Mesenchymal stem cell (in vitro differentiated cells and primary cell): Measurements from ENCODE around the gene GYG2.
"Not testable (repeated sequence)": the region's sequence is repeated elsewhere in the genome, so short reads cannot be mapped to it uniquely, and the experiment has no call there.

Experiments
- DNase-seq: peaks from one replicate; pipeline ENCODE4 v3.0.0-alpha.2; 2013
- H2AFZ ChIP-seq: one replicate; pipeline ENCODE4 v1.6.1; 2013; ENCODE audit warnings: low read depth, mild to moderate bottlenecking, control low read depth, inconsistent platforms, low read length, moderate library complexity
- H2AK5ac ChIP-seq: 2 replicates; pipeline ENCODE4 v1.6.1; 2013; ENCODE audit warnings: low read length, moderate library complexity, mild to moderate bottlenecking, inconsistent platforms; ENCODE audit not compliant: severe bottlenecking
- H2BK120ac ChIP-seq: one replicate; pipeline ENCODE4 v1.6.1; 2013; ENCODE audit warnings: low read depth, mild to moderate bottlenecking, inconsistent platforms, low read length, moderate library complexity
- H2BK12ac ChIP-seq, 2 experiments: one replicate each; pipeline ENCODE4 v1.6.1; 2013; ENCODE audit warnings: inconsistent platforms in 2 of 2, low read length in 2 of 2, mild to moderate bottlenecking in 2 of 2, moderate library complexity in 2 of 2, control low read depth in 1 of 2
- H2BK15ac ChIP-seq: one replicate; pipeline ENCODE4 v1.6.1; 2013; ENCODE audit warnings: mild to moderate bottlenecking, low read depth, inconsistent platforms; ENCODE audit not compliant: poor library complexity, severe bottlenecking
- H2BK5ac ChIP-seq: 2 replicates; pipeline ENCODE4 v1.6.1; 2013; ENCODE audit warnings: low read depth, mild to moderate bottlenecking, low read length, control low read depth, inconsistent platforms; ENCODE audit not compliant: poor library complexity, severe bottlenecking
- H3K14ac ChIP-seq, 2 experiments: one replicate each; pipeline ENCODE4 v1.6.1; 2013; ENCODE audit warnings: inconsistent platforms in 2 of 2, low read length in 2 of 2, control low read depth in 1 of 2, mild to moderate bottlenecking in 1 of 2, moderate library complexity in 1 of 2
- H3K18ac ChIP-seq, 2 experiments: one replicate each; pipeline ENCODE4 v1.6.1; 2013; ENCODE audit warnings: inconsistent platforms in 2 of 2, low read length in 2 of 2, control low read depth in 1 of 2, low read depth in 1 of 2, mild to moderate bottlenecking in 1 of 2
- H3K23ac ChIP-seq, 2 experiments: one replicate each; pipeline ENCODE4 v1.6.1; 2013; ENCODE audit warnings: inconsistent platforms in 2 of 2, low read length in 2 of 2, mild to moderate bottlenecking in 2 of 2, moderate library complexity in 2 of 2, control low read depth in 1 of 2
- H3K27ac ChIP-seq: 2 replicates; pipeline ENCODE4 v1.5.1; 2013; ENCODE audit warnings: mild to moderate bottlenecking, moderate library complexity, low read length, control low read depth, inconsistent platforms; ENCODE audit not compliant: poor library complexity, severe bottlenecking
- H3K27me3 ChIP-seq, 2 experiments: 2 replicates each; pipeline versions ENCODE4 v1.6.1 to v1.7.0; 2013; ENCODE audit warnings: low read length in 2 of 2, mild to moderate bottlenecking in 2 of 2, moderate library complexity in 2 of 2, control low read depth in 1 of 2, inconsistent platforms in 1 of 2; ENCODE audit not compliant: control insufficient read depth in 1 of 2, insufficient read depth in 1 of 2
- H3K36me3 ChIP-seq, 2 experiments: 2 replicates each; pipeline versions ENCODE4 v1.6.1 to v1.7.0; 2013; ENCODE audit warnings: low read length in 2 of 2, control low read depth in 1 of 2, inconsistent platforms in 1 of 2, low read depth in 1 of 2, mild to moderate bottlenecking in 1 of 2; ENCODE audit not compliant: insufficient read depth in 2 of 2, control insufficient read depth in 1 of 2
- H3K4ac ChIP-seq, 2 experiments: one replicate each; pipeline ENCODE4 v1.6.1; 2013; ENCODE audit warnings: inconsistent platforms in 2 of 2, low read length in 2 of 2, mild to moderate bottlenecking in 2 of 2, moderate library complexity in 2 of 2, control low read depth in 1 of 2, low read depth in 1 of 2
- H3K4me1 ChIP-seq: 2 replicates; pipeline ENCODE4 v1.6.1; 2013; ENCODE audit warnings: low read depth, low read length, control low read depth; ENCODE audit not compliant: control insufficient read depth, insufficient read depth
- H3K4me2 ChIP-seq: 2 replicates; pipeline ENCODE4 v1.6.1; 2013; ENCODE audit warnings: low read length, mild to moderate bottlenecking, inconsistent platforms; ENCODE audit not compliant: poor library complexity, severe bottlenecking
- H3K4me3 ChIP-seq, 2 experiments: 2 replicates each; pipeline versions ENCODE4 v1.5.1 to v1.7.0; 2013; ENCODE audit warnings: low read length in 2 of 2, mild to moderate bottlenecking in 2 of 2, control low read depth in 1 of 2, low read depth in 1 of 2; ENCODE audit not compliant: insufficient read depth in 1 of 2
- H3K79me1 ChIP-seq: replicated peaks from 2 replicates; pipeline ENCODE4 v1.6.1; 2013; ENCODE audit warnings: mild to moderate bottlenecking, control low read depth, low read length, inconsistent platforms; ENCODE audit not compliant: poor library complexity, severe bottlenecking
- H3K9ac ChIP-seq: 2 replicates; pipeline ENCODE4 v1.7.0; 2013; ENCODE audit warnings: mild to moderate bottlenecking, low read length, moderate library complexity
- H3K9me3 ChIP-seq: 2 replicates; pipeline ENCODE4 v1.7.0; 2013; ENCODE audit warnings: mild to moderate bottlenecking, low read length; ENCODE audit not compliant: control insufficient read depth
- H4K8ac ChIP-seq: one replicate; pipeline ENCODE4 v1.6.1; 2013; ENCODE audit warnings: inconsistent platforms, mild to moderate bottlenecking, low read length, moderate library complexity
- H4K91ac ChIP-seq: one replicate; pipeline ENCODE4 v1.6.1; 2013; ENCODE audit warnings: mild to moderate bottlenecking, low read length, inconsistent platforms
- WGBS: methylation state at CpG from one replicate; pipeline ENCODE4 v1.1.7; 2013; ENCODE audit warnings: mixed read lengths; 5-methylcytosine and 5-hydroxymethylcytosine counted together

The GYG2 gene

DNA sequence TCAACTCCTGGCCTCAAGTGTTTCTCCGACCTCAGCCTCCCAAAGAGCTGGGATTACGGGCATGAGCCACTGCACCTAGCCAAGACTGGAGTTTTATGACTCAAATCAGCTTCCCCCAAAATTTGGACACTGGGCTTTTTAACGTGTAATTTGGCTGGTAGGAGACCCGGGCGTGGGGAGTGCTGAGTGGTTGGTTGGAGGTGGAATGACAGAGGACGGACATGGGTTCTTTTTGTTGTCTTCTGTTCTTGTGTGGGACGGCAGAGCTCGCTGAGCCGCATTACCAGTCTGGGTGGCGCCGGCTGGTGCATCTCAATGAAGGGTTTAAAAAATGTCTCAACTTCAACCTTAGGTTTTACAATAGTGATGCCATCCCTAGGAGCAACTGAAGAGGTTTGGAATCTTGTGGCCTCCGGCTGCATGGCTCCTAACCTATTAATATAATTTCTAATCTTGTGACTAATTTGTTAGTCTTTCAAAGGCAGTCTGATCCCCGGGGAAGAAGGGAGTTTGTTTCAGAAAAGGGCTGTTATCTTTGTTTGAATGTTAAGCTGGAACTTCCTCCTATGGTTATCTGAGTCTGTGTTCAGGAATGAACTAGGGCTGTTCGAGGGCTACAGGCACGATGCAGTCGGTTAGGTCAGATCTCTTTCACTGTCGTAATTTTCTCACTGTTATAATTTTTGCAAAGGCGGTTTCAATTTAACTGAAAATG is 26.2 kb upstream of the GYG2 start:
- H4K8ac ChIP-seq, H3K4me1 ChIP-seq, H3K23ac ChIP-seq, H2BK15ac ChIP-seq, H3K27me3 ChIP-seq, H4K91ac ChIP-seq, H2BK5ac ChIP-seq, H2AFZ ChIP-seq, H2BK120ac ChIP-seq, H3K27ac ChIP-seq, H3K14ac ChIP-seq, H2BK12ac ChIP-seq, H3K4ac ChIP-seq, H3K18ac ChIP-seq, H3K9me3 ChIP-seq, H3K4me3 ChIP-seq, H3K79me1 ChIP-seq, H3K4me2 ChIP-seq, H2AK5ac ChIP-seq: not testable (repeated sequence)
- 72% methylated on average over 6 of the region's 18 CpGs for WGBS
- Histone ChIP-seq H3K36me3 (peaks cover 0 to 13% of the 10 kb centered on the region in 2 experiments), H3K9ac (peak overlapping the region; percentile 63)
- peak; percentile 38 for DNase-seq

- H3K36me3 ChIP-seq, result peaks cover 0 to 17% of the 10 kb centered on the region in 2 experiments
- not testable (repeated sequence) for H2BK120ac ChIP-seq, H3K18ac ChIP-seq, H4K8ac ChIP-seq, H2BK12ac ChIP-seq, H4K91ac ChIP-seq, H3K4ac ChIP-seq, H2AFZ ChIP-seq, DNase-seq, H3K23ac ChIP-seq, H2BK15ac ChIP-seq, H3K14ac ChIP-seq, H3K4me3 ChIP-seq, H2BK5ac ChIP-seq, H3K9me3 ChIP-seq, H2AK5ac ChIP-seq, H3K27ac ChIP-seq, H3K27me3 ChIP-seq, H3K79me1 ChIP-seq, H3K4me2 ChIP-seq, H3K4me1 ChIP-seq
- 82% methylated on average over 6 of the region's 8 CpGs for WGBS
- peak overlapping the region; percentile 84 for H3K9ac ChIP-seq
These were observed 25.2 kb upstream of the GYG2 start for GRCh38 chrX:2803486-2803885.

GRCh38 chrX:2804106-2804843 is 24.5 kb upstream of the GYG2 start:
- not testable (repeated sequence) for H2BK15ac ChIP-seq, H2BK12ac ChIP-seq, H3K4me1 ChIP-seq, H3K27ac ChIP-seq, H3K27me3 ChIP-seq, H4K8ac ChIP-seq, H3K4ac ChIP-seq, H3K9me3 ChIP-seq, H2BK120ac ChIP-seq, H3K14ac ChIP-seq, H3K79me1 ChIP-seq, H2BK5ac ChIP-seq, H3K4me2 ChIP-seq, H3K18ac ChIP-seq, H2AK5ac ChIP-seq, H4K91ac ChIP-seq, H2AFZ ChIP-seq, DNase-seq, H3K23ac ChIP-seq, H3K4me3 ChIP-seq
- peaks cover 0 to 24% of the 10 kb centered on the region in 2 experiments for H3K36me3 ChIP-seq
- WGBS, result 69% methylated on average over 13 of the region's 18 CpGs
- peak overlapping the region; percentile 84 for H3K9ac ChIP-seq

DNA sequence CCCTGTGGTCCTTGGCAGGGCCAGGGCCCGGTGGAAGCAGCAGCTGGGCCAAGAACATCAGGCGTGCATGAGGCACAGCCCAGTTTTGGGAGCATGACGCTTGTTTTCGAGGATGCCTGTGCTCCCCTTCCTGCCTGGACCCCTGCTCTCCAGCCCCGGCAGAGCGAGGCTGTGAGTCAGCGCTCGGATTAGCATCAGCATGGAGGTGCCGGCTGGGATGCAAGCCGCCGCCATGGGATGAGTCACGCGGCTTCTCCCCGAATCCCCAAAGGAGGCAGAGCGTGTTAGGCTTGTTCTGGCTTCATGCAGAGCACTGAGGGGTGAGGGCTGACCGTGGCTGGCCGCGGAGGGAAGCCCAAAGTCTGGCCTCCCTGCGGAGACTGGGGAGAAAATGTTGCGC is 23.9 kb upstream of the GYG2 start:
- not testable (repeated sequence) for H3K23ac ChIP-seq, H2AFZ ChIP-seq, H3K27ac ChIP-seq, H3K9me3 ChIP-seq, H2BK12ac ChIP-seq, H2BK120ac ChIP-seq, H2BK15ac ChIP-seq, H2AK5ac ChIP-seq, H3K4me1 ChIP-seq, H2BK5ac ChIP-seq, H3K14ac ChIP-seq, H3K4me2 ChIP-seq, H3K79me1 ChIP-seq, H4K91ac ChIP-seq, H3K4ac ChIP-seq, H3K27me3 ChIP-seq
- H3K9ac ChIP-seq, result peak overlapping the region; percentile 84
- DNase-seq, result peak; percentile 71
- peaks cover 0 to 30% of the 10 kb centered on the region in 2 experiments for H3K36me3 ChIP-seq
- H4K8ac ChIP-seq, result peak overlapping the region; percentile 64
- 46% methylated on average over 15 of the region's 20 CpGs for WGBS
- peak overlapping the region in 1 of 2 experiments; percentile 56 for H3K18ac ChIP-seq
- peak overlapping the region in 1 of 2 experiments; percentile 14 for H3K4me3 ChIP-seq
